Esophagus squamous epithelium (tissue), 4 donors: ENCODE results near the gene E2F2.

Source experiments
- POLR2A ChIP-seq, 4 donors: fragments of 450-650 bp; IDR thresholded peaks; one replicate each; pipeline ENCODE4 v1.6.1; 2017; ENCODE audit warnings: antibody characterized with exemption in 4 of 4, mild to moderate bottlenecking in 4 of 4, moderate library complexity in 3 of 4
- TF ChIP-seq, protein P1 (sequence below), 6 experiments: fragments of 450-650 bp in 4 of 6; fragments of 200-600 bp in 2 of 6; sonication (generic) in 2 of 6; IDR thresholded peaks; one replicate each; pipeline ENCODE4 v1.5.1; 2016 to 2019; ENCODE audit warnings: antibody characterized with exemption in 6 of 6, mild to moderate bottlenecking in 4 of 6, moderate library complexity in 4 of 6

DNA sequence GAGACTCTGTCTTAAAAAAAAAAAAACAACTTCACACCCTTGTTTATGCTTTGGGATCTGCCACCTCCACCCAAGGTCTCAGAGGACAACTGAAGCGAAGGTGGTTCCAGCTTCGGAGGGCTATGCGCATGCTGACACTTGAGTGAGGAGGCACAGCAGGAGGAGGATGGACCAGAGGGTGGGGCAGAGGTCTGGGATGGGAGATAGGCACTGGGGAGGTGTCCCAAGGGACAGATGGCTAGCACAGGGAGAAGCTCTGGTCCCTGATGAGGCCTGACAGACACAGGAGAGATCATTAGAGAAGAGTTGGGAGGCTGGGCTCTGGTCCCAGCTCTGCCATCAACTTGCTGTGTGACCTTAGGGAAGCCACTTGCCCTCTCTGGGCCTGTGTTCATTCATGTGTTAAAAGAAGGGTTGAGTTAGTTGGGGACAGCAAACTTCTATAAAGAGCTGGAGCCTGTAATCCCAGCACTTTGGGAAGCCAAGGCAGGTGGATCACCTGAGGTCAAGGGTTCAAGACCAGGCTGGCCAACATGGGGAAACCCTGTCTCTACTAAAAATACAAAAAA is 16.8 kb downstream of the E2F2 start:
- TF ChIP-seq, protein P1, sequence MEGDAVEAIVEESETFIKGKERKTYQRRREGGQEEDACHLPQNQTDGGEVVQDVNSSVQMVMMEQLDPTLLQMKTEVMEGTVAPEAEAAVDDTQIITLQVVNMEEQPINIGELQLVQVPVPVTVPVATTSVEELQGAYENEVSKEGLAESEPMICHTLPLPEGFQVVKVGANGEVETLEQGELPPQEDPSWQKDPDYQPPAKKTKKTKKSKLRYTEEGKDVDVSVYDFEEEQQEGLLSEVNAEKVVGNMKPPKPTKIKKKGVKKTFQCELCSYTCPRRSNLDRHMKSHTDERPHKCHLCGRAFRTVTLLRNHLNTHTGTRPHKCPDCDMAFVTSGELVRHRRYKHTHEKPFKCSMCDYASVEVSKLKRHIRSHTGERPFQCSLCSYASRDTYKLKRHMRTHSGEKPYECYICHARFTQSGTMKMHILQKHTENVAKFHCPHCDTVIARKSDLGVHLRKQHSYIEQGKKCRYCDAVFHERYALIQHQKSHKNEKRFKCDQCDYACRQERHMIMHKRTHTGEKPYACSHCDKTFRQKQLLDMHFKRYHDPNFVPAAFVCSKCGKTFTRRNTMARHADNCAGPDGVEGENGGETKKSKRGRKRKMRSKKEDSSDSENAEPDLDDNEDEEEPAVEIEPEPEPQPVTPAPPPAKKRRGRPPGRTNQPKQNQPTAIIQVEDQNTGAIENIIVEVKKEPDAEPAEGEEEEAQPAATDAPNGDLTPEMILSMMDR (IDR thresholded peaks at IDR 0.05): no peak
- no peak for TF ChIP-seq POLR2A (IDR thresholded peaks at IDR 0.05)
